ENCODE measurements around the gene PTPRG. TPM values are rescaled to one million over a fixed set of nuclear protein-coding genes. Genes with fewer than 3 reads are reported as not detected.

Gene PTPRG
- total and polyA plus RNA-seq, 7 donors, result 0.69 to 76.3 (median 62.7) TPM

GRCh38 chr3:61869371-61869770 lies 308.0 kb downstream of the PTPRG start:
- intact Hi-C loops (cut with DNase I), result no loop called here
- DNase-seq, result no peak
- H3K4me1 ChIP-seq, result peaks cover 0 to 58% (median 54%) of the 10 kb centered on the region in 4 donors

GRCh38 chr3:61871644-61872043 lies 310.3 kb downstream of the PTPRG start:
- DNase-seq, result no peak
- Histone ChIP-seq H3K27me3 (no peaks in the 10 kb centered on the region), H3K4me1 (peaks cover 0 to 63% (median 60%) of the 10 kb centered on the region in 4 donors), H3K27ac (peak overlapping the region; percentile 10 to 51 (median 31)), H3K36me3 (no peaks in the 10 kb centered on the region), H3K4me3 (no peak overlapping the region), H3K9me3 (no peaks in the 10 kb centered on the region)
- WGBS, 2 donors, result 79 to 82% methylated on average over 2 of the region's 2 CpGs
- intact Hi-C loops (cut with DNase I), result no loop called here
- TF ChIP-seq POLR2A (IDR thresholded peaks at IDR 0.05) (no peak), EP300 (IDR thresholded peaks at IDR 0.05) (no peak), POLR2AphosphoS5 (IDR thresholded peaks at IDR 0.05) (no peak), CTCF (IDR thresholded peaks at IDR 0.05) (no peak)

More at GRCh38 chr3:61869371-61869770, 308.0 kb downstream of the PTPRG start:
- Histone ChIP-seq H3K4me3 (no peak overlapping the region), H3K27ac (no peak overlapping the region), H3K9me3 (no peaks in the 10 kb centered on the region), H3K27me3 (no peaks in the 10 kb centered on the region), H3K36me3 (no peaks in the 10 kb centered on the region)
- TF ChIP-seq EP300 (IDR thresholded peaks at IDR 0.05) (no peak), CTCF (IDR thresholded peaks at IDR 0.05) (no peak), POLR2AphosphoS5 (IDR thresholded peaks at IDR 0.05) (peak in 1 of 4 donors; percentile 29), POLR2A (IDR thresholded peaks at IDR 0.05) (no peak)
- WGBS, 2 donors, result 89 to 92% methylated on average over 6 of the region's 6 CpGs

- TF ChIP-seq POLR2AphosphoS5 (IDR thresholded peaks at IDR 0.05) (no peak), EP300 (IDR thresholded peaks at IDR 0.05) (no peak), POLR2A (IDR thresholded peaks at IDR 0.05) (no peak), CTCF (IDR thresholded peaks at IDR 0.05) (no peak)
- intact Hi-C loops (cut with DNase I), result no loop called here
- DNase-seq, result no peak
- no peaks in the 10 kb centered on the region for H3K9me3 ChIP-seq
- no peak overlapping the region for H3K4me3 ChIP-seq
- peaks cover 0 to 68% (median 65%) of the 10 kb centered on the region in 4 donors for H3K4me1 ChIP-seq
- no peaks in the 10 kb centered on the region for H3K36me3 ChIP-seq
- H3K27me3 ChIP-seq, result no peaks in the 10 kb centered on the region
- WGBS, 2 donors, result 60 to 78% methylated on average over 5 of the region's 5 CpGs
- H3K27ac ChIP-seq, result peak overlapping the region in 3 of 4 donors; percentile 10 to 51 (median 43)
These were observed 310.8 kb downstream of the PTPRG start for GRCh38 chr3:61872077-61872706.

GRCh38 chr3:61875046-61875844 lies 313.9 kb downstream of the PTPRG start:
- TF ChIP-seq POLR2AphosphoS5 (IDR thresholded peaks at IDR 0.05), result no peak
- DNase-seq, result no peak
- Histone ChIP-seq H3K4me3 (no peak overlapping the region), H3K4me1 (peaks cover 0 to 70% (median 61%) of the 10 kb centered on the region in 4 donors), H3K27ac (peak overlapping the region in 3 of 4 donors; percentile 4 to 53 (median 29)), H3K9me3 (no peaks in the 10 kb centered on the region), H3K36me3 (no peaks in the 10 kb centered on the region), H3K27me3 (no peaks in the 10 kb centered on the region)
- intact Hi-C loops (cut with DNase I), result no loop called here
- 81 to 86% methylated on average over 11 of the region's 11 CpGs for WGBS, 2 donors

- Histone ChIP-seq H3K4me1 (peaks cover 0 to 70% (median 62%) of the 10 kb centered on the region in 4 donors), H3K9me3 (no peaks in the 10 kb centered on the region), H3K27ac (peak overlapping the region in 3 of 4 donors; percentile 29 to 53 (median 38)), H3K36me3 (no peaks in the 10 kb centered on the region), H3K4me3 (no peak overlapping the region), H3K27me3 (no peaks in the 10 kb centered on the region)
- TF ChIP-seq CTCF (IDR thresholded peaks at IDR 0.05) (no peak), POLR2AphosphoS5 (IDR thresholded peaks at IDR 0.05) (no peak), POLR2A (IDR thresholded peaks at IDR 0.05) (no peak), EP300 (IDR thresholded peaks at IDR 0.05) (no peak)
- WGBS, 2 donors, result 76 to 77% methylated on average over 4 of the region's 4 CpGs
- intact Hi-C loops (cut with DNase I), result no loop called here
- no peak for DNase-seq
These were observed 314.8 kb downstream of the PTPRG start for GRCh38 chr3:61875976-61876671.
